ENCODE data around the gene CROCC.
"Not testable (repeated sequence)": the region's sequence is repeated elsewhere in the genome, so short reads cannot be mapped to it uniquely, and the experiment has no call there.

Gene CROCC

DNA sequence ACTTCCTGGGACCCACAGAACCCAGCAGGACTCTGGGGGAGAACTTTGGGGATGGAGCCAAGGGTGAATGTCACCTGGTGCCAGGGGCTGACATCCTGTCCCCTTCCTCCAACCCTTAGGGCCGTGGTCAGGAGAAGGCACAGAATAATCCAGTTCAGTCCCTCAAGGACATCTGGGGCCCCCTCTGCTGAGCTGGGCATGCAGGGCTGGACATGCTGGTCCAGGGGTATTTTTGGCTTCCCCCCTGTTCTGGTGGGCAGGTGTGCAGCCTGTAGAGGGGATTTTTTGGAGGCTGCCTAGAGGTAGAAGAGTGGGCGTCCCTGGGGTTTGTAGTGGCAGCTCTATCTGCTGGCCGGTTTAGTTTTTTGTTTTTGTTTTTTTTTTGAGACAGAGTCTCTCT is 3.4 kb upstream of the CROCC start:
- DNase-seq (ENCODE audit: low spot score) = no peak
- peaks cover 3% of the 10 kb centered on the region for H3K27me3 Mint-ChIP-seq (ENCODE audit: low read depth)
- H3K36me3 Mint-ChIP-seq (ENCODE audit: low read depth) = no peaks in the 10 kb centered on the region
- no peak overlapping the region for H3K4me3 Mint-ChIP-seq
- no peaks in the 10 kb centered on the region for H3K9me3 Mint-ChIP-seq
- H3K27ac Mint-ChIP-seq = no peak overlapping the region
- H3K4me1 Mint-ChIP-seq (ENCODE audit: low read depth) = peaks cover 16% of the 10 kb centered on the region

DNA sequence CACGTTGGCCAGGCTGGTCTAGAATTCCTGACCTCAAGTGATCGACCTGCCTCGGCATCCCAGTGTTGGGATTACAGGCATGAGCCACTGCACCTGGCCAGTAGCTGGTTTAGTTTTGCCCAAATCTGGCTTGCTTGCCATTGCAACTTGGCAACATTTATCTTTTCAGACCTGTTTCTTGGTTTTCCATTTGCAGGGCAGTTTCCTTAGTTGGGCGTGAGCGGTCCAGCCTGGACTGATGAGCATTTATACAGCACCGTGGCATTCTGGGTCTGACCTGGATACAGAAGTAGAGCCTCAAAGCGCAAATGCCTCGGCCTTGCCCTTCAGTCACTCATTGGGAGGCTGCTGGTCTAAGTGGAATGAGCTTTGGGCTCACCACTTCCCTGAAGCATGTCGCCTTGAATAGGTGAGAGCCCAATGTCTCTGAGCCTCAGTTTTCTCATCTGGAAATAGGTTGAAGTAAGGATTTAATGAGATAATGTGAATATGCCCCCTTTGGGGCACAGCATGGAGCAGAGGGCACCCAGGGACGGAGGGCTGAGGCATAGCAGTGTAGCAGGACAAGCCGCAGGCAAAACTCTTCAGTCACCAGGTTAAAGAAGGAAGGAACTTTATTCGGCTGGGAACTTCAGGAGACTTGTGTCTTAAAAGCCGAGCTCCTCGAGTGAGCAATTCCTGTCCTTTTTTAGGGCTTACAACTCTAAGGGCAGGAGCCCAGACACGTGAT is 2.6 kb upstream of the CROCC start:
- not testable (repeated sequence) for H3K27me3 Mint-ChIP-seq (ENCODE audit: low read depth); H3K36me3 Mint-ChIP-seq (ENCODE audit: low read depth); H3K9me3 Mint-ChIP-seq; H3K27ac Mint-ChIP-seq; H3K4me3 Mint-ChIP-seq; DNase-seq (ENCODE audit: low spot score)
- peaks cover 12% of the 10 kb centered on the region for H3K4me1 Mint-ChIP-seq (ENCODE audit: low read depth)

DNA sequence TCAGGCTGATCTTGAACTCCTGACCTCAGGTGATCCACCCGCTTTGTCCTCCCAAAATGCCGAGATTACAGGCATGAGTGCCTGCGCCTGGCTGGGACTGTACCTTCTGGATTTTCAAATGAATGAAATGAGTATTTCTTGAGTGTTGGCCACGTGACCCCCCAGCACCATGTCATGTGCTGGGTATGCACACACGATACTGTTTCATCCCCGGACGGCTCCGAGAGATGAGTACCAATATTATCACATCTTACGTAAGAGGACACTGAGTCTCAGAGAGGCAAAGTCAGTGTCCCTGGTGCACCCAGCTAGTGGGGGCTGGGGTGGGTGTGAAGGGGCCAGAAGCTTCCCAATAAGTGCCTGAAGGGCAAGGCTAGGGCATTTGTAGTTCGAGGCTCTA is 780 bp upstream of the CROCC start:
- peaks cover 3% of the 10 kb centered on the region for H3K27me3 Mint-ChIP-seq (ENCODE audit: low read depth)
- no peak overlapping the region for H3K27ac Mint-ChIP-seq
- peaks cover 12% of the 10 kb centered on the region for H3K4me1 Mint-ChIP-seq (ENCODE audit: low read depth)
- no peaks in the 10 kb centered on the region for H3K9me3 Mint-ChIP-seq
- H3K4me3 Mint-ChIP-seq = no peak overlapping the region
- no peak for DNase-seq (ENCODE audit: low spot score)
- no peaks in the 10 kb centered on the region for H3K36me3 Mint-ChIP-seq (ENCODE audit: low read depth)

DNA sequence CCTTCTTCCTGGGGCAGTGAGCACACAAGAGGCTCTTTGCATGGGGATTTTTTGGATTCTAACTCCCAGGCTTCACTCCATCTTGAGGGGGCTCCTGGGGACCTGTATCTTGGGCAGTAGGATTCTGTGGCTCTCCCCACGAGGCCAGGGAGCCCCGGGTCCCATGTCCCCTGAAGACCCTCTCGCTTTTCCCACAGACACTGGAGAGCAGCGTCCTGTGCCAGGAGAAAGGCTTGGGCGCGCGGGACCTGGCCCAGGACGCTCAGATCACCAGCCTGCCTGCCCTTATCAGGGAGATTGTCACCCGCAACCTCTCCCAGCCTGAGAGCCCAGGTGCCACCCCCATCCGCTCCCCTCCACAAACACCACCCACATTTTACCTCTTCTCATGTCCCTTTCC is 735 bp downstream of the CROCC start:
- DNase-seq (ENCODE audit: low spot score) = no peak
- H3K4me1 Mint-ChIP-seq (ENCODE audit: low read depth) = peaks cover 12% of the 10 kb centered on the region
- peak overlapping the region; percentile 53 for H3K27ac Mint-ChIP-seq
- H3K27me3 Mint-ChIP-seq (ENCODE audit: low read depth) = peaks cover 3% of the 10 kb centered on the region
- peak overlapping the region; percentile 65 for H3K4me3 Mint-ChIP-seq
- no peaks in the 10 kb centered on the region for H3K36me3 Mint-ChIP-seq (ENCODE audit: low read depth)
- no peaks in the 10 kb centered on the region for H3K9me3 Mint-ChIP-seq

DNA sequence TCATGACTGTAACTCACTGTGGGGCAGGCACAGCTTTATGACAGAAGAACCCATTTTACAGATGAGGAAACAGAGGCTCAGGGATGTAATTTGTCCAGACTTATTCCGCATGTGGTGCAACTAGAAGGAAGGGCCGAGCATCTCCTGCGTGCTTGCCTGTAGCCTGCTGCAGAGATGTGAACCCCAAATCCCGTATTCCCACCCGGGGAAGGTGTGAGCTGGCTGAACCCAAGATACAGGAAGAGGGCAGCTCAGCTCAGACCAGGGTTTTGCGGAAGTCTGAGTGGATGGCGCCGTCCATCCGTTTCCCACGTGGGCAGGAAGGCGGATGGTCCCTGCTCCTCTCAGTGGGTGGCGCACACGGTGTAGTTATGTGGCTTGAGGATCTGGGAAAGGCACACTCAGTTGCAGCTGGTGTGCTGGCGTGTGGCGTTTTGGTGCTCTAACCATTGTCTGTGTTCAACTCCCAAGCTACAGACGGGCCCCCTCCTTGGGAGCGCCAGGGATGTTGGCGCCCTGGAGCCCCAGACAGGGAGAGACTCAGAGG is 1.2 kb downstream of the CROCC start:
- Mint-ChIP-seq H3K9me3 (no peaks in the 10 kb centered on the region), H3K36me3 (ENCODE audit: low read depth) (no peaks in the 10 kb centered on the region), H3K27me3 (ENCODE audit: low read depth) (peaks cover 3% of the 10 kb centered on the region), H3K27ac (peak overlapping the region; percentile 53), H3K4me1 (ENCODE audit: low read depth) (peaks cover 12% of the 10 kb centered on the region), H3K4me3 (no peak overlapping the region)
- DNase-seq (ENCODE audit: low spot score) = no peak

DNA sequence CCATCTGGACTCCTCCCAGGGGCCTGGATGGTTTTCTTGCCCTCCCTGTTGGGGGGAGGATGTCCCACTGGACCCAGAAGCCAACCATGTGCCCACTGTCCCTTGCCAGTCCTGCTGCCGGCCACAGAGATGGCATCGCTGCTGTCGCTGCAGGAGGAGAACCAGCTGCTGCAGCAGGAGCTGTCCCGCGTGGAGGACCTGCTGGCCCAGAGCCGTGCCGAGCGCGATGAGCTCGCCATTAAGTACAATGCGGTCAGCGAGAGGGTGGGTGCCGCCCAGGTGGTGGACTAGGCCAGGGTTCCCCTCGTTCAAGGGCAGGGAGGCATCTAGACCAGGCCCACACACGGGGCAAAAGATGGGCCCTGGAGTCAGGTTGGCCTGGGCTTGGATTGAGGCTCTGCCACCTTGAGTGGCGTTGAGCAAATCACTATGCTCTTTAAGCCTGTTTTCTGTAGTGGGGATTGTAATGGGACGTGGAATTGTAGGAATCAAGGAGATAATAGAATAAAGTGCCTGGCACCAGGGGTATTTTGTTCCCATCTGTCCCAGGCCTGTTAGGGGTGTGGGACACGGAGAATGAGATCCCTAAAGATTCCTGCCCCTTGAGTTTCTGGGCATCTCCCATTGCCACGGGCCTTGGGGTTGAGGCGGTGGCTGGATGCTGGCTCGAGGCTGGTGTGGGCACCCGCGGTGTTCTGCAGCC is 2.6 kb downstream of the CROCC start:
- H3K36me3 Mint-ChIP-seq (ENCODE audit: low read depth) = no peaks in the 10 kb centered on the region
- peaks cover 12% of the 10 kb centered on the region for H3K4me1 Mint-ChIP-seq (ENCODE audit: low read depth)
- H3K27ac Mint-ChIP-seq = no peak overlapping the region
- DNase-seq (ENCODE audit: low spot score) = no peak
- no peaks in the 10 kb centered on the region for H3K9me3 Mint-ChIP-seq
- H3K27me3 Mint-ChIP-seq (ENCODE audit: low read depth) = no peaks in the 10 kb centered on the region
- no peak overlapping the region for H3K4me3 Mint-ChIP-seq

DNA sequence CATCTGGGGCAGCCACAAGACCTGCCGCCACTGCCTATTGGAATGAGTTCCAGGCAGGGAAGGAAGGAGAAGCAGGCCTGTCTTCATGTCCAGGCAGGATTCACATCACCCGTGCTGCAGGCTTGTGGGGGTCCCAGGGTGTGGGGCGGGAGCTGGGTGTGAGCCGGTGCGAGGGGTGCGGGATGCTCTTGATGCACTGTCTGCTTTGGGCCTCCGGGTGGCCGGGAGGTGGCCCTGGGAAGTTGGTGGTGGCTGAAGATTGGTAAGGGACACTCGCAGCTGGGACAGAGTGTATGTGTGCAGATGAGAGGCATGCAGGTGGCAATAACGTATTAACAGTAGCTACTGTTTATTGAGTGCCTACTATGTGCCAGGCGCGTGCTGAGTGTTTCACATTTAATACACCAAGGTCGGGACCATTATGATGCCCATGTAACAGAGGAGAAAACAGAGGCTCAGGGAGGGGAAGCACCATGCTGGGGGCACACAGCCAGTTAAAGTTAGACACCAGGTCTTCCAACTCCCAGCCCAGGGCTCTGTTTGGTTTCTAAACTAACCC is 3.3 kb downstream of the CROCC start:
- no peaks in the 10 kb centered on the region for H3K9me3 Mint-ChIP-seq
- no peak for DNase-seq (ENCODE audit: low spot score)
- no peak overlapping the region for H3K27ac Mint-ChIP-seq
- peaks cover 12% of the 10 kb centered on the region for H3K4me1 Mint-ChIP-seq (ENCODE audit: low read depth)
- H3K27me3 Mint-ChIP-seq (ENCODE audit: low read depth) = no peaks in the 10 kb centered on the region
- no peaks in the 10 kb centered on the region for H3K36me3 Mint-ChIP-seq (ENCODE audit: low read depth)
- no peak overlapping the region for H3K4me3 Mint-ChIP-seq

DNA sequence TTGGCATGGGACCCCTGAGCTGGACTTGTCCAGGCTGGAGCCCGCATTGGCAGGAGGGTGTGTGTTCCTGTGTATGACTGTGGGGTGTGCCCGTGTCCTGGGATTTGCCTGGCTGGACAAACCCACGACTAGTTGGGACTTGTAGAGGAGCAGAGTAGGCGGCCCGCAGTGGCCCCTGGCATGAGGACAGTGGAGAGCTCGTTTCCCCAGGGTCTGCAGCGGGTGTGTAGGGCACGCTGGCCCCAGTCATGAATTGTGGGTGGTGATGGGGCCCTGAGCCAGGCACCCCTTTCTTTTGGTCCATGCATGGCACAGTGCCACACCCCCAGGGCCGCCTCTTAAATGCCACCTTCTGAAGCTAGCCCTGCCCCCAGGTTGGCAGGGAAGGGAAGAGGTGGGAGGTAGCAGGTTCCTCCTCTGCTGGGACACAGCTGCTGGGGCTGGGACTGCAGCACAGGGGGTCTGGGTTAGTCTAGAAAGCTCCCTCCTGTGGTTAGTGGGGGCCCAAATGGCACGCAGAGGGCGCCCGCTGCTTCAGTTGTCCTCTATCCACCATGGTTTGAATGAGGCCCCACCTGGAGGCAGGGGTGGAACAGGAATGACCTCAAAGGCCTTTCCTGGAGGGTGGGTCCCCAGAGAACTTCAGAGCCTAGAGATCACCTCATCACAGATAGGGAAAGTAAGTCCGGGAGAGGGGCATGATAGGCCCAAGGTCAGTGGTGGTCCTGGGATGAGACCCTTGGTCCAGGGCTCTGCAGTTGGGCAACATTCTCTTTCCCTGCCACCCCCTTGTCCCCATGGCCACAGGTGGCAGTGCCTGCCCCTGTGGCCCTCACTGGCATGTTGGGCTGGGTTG is 4.1 kb downstream of the CROCC start:
- no peak for DNase-seq (ENCODE audit: low spot score)
- H3K9me3 Mint-ChIP-seq = no peaks in the 10 kb centered on the region
- no peak overlapping the region for H3K27ac Mint-ChIP-seq
- H3K4me1 Mint-ChIP-seq (ENCODE audit: low read depth) = peaks cover 12% of the 10 kb centered on the region
- no peaks in the 10 kb centered on the region for H3K27me3 Mint-ChIP-seq (ENCODE audit: low read depth)
- H3K4me3 Mint-ChIP-seq = no peak overlapping the region
- no peaks in the 10 kb centered on the region for H3K36me3 Mint-ChIP-seq (ENCODE audit: low read depth)

DNA sequence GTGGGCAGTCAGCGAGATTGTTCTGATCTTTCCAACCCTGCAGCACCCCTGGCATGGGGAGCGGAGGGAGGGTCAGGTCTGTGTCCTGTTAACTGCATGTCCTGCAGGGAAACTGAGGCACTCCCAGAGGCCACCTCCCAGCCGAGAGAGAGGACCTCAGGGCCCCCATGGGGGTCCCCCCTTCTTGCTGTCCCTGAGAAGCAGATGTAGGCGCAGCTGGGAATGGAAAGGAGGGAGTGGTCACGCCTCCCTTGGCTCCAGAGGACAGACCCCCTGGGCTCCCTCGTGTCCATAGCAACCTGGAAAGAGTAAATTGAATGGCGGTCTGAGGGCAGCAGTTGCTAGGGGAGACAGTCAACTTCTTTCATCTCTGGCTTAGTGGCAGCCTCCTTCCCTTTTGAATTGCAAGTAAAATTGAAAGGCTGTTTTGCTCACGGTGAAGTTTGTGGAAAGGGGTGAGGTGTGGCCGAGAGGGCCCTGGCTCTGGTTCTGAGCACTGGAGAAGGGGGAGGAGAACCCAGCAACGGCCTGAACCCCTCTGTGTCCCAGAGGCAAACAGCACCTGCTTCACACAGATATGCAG is 4.9 kb downstream of the CROCC start:
- Mint-ChIP-seq H3K4me3 (no peak overlapping the region), H3K36me3 (ENCODE audit: low read depth) (no peaks in the 10 kb centered on the region), H3K27ac (no peak overlapping the region), H3K27me3 (ENCODE audit: low read depth) (no peaks in the 10 kb centered on the region), H3K9me3 (no peaks in the 10 kb centered on the region), H3K4me1 (ENCODE audit: low read depth) (peaks cover 8% of the 10 kb centered on the region)
- no peak for DNase-seq (ENCODE audit: low spot score)

DNA sequence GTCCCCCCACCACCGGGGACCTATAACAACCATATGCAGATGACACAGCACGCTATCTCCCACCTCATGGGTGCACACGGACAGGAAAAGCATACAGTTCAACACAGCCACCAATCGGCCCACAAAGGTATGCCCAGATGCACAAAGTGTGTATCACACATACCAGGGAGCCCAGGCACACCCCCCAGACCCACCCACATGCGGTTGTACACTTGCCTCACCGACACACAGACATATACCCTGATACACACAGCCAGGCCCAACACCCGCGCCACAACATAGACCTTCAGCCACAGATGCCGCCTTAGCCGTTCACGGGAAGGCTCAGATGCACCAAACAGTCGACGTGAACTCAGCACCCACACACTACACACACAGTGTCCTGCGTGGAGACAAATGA is 5.5 kb downstream of the CROCC start:
- Mint-ChIP-seq H3K27me3 (ENCODE audit: low read depth) (no peaks in the 10 kb centered on the region), H3K36me3 (ENCODE audit: low read depth) (no peaks in the 10 kb centered on the region), H3K9me3 (no peaks in the 10 kb centered on the region), H3K4me3 (no peak overlapping the region), H3K27ac (no peak overlapping the region), H3K4me1 (ENCODE audit: low read depth) (peaks cover 4% of the 10 kb centered on the region)
- no peak for DNase-seq (ENCODE audit: low spot score)

DNA sequence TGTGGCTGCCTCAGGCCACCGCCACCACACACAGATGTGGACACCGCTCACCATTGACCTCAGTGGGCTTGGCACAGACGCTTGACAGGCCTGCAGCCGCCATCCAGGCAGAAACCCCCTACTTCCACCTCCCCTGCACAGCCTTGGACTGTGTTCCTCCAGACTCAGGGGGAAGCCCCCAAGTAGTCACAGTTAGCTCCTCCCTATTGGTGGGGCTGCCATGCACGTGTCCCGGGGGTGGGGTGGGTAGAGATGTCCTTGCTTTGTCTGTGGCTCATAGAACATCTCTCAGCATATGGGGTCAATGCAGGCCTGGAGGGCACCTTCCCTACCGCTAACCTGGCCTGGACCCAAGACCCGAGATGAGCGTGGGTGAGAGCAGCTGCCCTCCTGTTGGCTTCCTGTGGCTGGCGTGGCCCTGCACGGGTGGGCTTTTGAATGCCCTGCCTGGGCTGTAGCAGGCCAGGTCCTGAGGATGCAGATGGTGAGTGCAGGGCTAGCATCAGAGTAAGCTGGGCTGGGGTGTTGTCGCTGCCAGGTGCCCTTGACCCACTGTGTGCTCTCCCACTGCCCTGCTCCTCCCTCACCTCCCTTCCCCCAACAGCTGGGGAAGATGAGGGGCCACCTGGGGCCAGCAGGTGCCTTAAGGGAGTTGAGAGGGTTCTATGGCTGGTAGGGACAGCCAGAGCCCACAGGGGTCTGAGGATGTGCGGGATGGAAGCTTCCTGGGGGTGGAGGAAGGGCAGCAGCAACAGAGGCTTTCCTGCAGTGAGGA is 6.2 kb downstream of the CROCC start:
- Mint-ChIP-seq H3K27ac (peak overlapping the region; percentile 14), H3K36me3 (ENCODE audit: low read depth) (no peaks in the 10 kb centered on the region), H3K4me3 (no peak overlapping the region), H3K27me3 (ENCODE audit: low read depth) (no peaks in the 10 kb centered on the region), H3K9me3 (no peaks in the 10 kb centered on the region), H3K4me1 (ENCODE audit: low read depth) (peaks cover 4% of the 10 kb centered on the region)
- DNase-seq (ENCODE audit: low spot score) = no peak

DNA sequence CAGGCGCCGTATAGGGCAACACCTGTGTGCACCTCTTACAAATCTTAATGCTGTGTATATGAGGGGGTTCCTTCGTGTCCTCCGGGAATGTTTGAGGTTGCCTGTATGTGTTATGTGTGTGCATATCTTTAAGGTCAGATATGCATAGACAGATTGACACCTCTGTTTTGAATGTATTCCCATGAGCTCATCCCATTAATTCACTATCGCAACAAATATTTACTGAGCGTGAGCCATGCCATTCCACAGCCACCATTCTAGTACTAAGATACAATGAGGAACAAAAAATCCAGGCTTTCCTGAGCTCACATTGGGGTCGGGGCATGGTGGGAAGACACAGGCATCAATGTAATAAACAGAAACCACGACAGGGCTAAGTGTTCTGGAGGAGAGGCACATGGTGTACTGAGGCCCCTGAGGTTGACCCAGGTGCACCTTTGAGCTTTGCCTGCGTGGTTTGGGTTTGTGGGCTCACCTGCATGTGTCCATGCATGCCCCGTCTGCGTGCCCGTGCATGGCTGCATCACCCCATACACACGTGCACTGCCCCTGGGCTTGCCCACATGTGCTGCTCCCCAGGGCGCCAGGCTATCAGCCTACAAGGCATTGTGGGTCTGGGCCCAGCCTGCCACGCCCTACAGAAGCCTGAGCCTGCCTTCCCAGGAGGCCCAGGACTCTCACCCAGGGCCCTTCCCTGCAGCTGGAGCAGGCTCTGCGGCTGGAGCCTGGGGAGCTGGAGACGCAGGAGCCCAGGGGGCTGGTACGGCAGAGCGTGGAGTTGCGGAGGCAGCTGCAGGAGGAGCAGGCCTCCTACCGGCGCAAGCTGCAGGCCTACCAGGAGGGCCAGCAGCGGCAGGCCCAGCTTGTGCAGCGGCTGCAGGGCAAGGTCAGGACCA is 7.7 kb downstream of the CROCC start:
- H3K27ac Mint-ChIP-seq; H3K4me1 Mint-ChIP-seq (ENCODE audit: low read depth); H3K4me3 Mint-ChIP-seq; H3K27me3 Mint-ChIP-seq (ENCODE audit: low read depth); H3K9me3 Mint-ChIP-seq; H3K36me3 Mint-ChIP-seq (ENCODE audit: low read depth); DNase-seq (ENCODE audit: low spot score): not testable (repeated sequence)
